ENCODE results near the gene LYZL6. TPM values are rescaled to one million over a fixed set of nuclear protein-coding genes. Genes with fewer than 3 reads are reported as not detected.

The LYZL6 gene, protein sequence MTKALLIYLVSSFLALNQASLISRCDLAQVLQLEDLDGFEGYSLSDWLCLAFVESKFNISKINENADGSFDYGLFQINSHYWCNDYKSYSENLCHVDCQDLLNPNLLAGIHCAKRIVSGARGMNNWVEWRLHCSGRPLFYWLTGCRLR
- polyA plus RNA-seq (ENCODE audit: insufficient read length): not detected

DNA sequence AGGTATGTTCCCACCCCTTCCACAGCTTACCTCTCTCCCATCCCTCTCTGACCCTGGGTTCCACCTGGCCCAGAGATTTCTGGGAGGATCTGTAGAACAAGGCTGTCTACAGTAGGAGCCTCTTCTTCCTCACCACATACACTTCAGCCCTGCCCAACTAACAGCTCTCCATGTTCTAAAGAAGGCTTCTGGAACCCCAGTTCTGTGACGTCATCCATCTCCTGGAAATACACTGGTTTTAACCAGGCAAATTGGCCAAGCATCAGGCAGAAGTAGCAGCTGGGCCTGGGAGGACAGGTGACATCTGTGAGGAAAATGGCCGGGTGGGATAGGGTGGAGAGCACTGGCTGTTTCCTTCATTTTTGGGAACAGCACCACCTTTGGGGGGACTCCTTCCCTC is at the start of gene LYZL6:
Gene LYZL6 (minus strand): TSS at position 177 of the 400 bp plus-strand sequence. CDS start 4,357 bp downstream, outside the sequence.
- DNase-seq (ENCODE audit: low read depth): no peak

- DNase-seq (ENCODE audit: low read depth): no peak
These were observed 47.6 kb upstream of the LYZL6 start for GRCh38 chr17:35991075-35991474.

DNA sequence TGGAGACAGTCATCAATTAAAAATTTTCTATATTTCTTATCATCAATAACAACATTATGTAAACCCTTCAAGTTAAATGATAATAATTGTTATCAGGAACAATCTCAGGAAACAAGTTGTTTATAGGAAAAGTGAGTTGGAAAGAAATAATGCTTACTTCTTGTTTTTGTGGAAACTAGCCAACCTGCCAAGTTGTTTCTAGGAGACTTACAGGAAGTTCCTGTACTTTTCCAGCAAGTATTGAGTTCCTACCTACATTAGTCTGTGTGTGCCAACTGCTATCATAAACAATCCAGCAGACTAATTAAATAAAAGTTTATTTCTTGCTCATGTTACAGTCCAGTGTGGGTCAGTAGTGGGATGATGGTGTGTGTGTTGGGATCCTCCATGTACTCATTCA is 44.7 kb upstream of the LYZL6 start:
- no peak for DNase-seq (ENCODE audit: low read depth)

DNA sequence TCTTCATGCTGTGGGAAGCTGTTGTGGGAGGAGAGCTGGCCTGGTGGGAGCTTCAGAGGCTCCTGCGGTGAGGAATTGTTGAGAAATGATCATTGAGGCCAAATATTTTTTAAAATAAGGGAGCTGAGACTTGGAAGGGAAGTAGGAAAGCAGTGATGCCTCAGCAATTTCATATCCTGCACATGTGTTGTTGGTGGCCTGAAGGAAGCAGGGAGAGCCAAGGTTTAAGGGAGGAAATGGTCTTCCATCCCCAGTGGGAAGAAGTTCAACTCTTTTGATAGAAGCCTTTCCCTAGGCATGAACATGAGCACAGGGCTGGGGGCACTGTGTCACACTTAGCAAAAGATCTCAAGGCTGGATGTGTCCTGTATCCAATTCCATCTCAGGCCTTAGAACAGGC is 43.1 kb upstream of the LYZL6 start, which contains the start of gene CCL14:
Gene CCL14 (minus strand): TSS at position 87 of the 400 bp plus-strand sequence. CDS start 80 bp downstream, at position 7.
- DNase-seq (ENCODE audit: low read depth): no peak

- DNase-seq (ENCODE audit: low read depth): no peak
These were observed 40.6 kb upstream of the LYZL6 start for GRCh38 chr17:35984140-35984539.

GRCh38 chr17:35982409-35983191 is 39.1 kb upstream of the LYZL6 start:
- DNase-seq (ENCODE audit: low read depth): no peak

- no peak for DNase-seq (ENCODE audit: low read depth)
These were observed 38.4 kb upstream of the LYZL6 start for GRCh38 chr17:35981908-35982330.

- DNase-seq (ENCODE audit: low read depth): no peak
These were observed 37.7 kb upstream of the LYZL6 start, which contains the start of gene CCL16 for GRCh38 chr17:35981246-35981645. Gene CCL16, minus strand, starts transcription at chr17:35981497. Its CDS starts 77 bp downstream, at chr17:35981420.

DNA sequence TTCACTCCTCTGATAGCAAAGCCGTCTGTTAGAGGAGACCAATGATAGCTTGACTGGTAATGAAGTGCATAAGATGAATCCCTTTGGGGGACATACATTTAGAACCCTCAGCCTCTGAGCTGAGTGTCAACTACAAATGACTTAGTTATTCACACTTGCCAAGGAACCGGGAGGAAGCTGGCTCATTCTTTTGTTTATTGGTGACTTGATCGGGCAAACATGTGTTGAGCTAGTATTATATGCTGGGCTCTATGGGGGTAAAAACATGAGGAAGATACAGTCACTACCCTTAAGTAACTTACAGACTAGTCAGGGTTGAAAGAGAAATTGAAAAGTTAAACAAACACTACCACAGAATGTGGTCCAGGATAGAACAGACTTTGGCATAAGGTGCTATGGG is 34.8 kb upstream of the LYZL6 start:
- no peak for DNase-seq (ENCODE audit: low read depth)

DNA sequence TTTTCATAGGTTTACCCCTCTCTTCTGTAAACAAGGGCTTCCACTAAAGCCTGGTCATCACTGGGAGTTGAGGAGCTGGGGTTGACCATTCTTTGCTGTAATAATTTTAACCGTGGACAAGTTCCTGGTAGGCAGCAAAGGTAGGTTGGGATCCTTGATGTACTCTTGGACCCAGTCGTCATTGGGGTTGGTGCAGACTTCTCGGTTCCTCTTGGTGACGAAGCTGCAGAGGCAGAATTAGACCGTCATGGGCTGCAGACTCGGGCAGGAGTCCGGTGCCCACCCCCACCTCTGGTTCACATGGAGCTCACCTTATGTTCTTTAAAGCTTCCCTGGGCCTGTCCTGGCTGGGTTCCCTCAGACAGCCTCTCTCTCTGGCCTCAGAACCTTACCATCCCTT is 34.0 kb upstream of the LYZL6 start:
- DNase-seq (ENCODE audit: low read depth): no peak

DNA sequence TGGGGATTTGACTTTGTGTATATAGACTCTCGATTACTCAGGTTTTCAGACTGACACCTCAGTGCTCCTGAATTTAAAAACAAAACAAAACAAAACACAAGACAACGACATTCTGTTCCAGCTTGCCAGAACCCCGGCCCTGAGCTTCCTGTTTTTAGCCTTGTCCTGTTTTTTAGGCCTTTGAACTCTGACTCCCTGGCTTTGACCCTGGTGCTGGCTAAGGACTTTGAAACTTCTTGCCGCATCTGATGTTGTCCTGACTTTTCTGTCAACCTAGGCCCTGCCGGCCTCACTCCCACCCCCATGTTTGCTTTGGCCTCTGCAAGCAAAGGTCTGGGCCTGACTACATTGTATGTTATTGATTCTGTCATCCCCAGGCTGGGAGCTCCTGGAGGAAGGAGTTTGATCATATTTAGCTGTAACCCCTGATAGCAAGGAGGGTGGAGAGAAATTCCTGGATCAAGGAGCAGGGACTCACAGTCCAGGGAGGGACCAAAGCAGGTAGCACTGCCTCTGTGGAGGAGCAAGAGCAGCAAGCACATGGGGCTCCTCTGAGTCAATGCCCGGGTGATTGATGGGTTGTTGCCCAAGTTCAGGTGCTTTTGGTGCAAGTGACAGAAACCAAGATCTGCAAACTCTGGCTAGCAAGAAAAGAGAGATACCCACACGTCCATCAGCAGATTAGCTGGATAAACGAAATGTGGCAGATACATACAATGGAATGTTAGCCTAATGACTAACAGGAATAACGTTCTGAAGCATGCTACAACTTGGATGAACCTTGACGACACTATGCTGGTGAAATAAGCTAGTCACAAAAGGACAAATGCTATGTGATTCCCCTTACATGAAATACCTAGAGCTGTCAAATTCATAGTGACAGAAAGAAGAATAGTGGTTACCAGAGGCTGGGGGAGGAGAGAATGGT is 30.1 kb upstream of the LYZL6 start:
- no peak for DNase-seq (ENCODE audit: low read depth)

GRCh38 chr17:35972945-35973332 is 29.4 kb upstream of the LYZL6 start:
- no peak for DNase-seq (ENCODE audit: low read depth)

GRCh38 chr17:35972535-35972934 is 29.0 kb upstream of the LYZL6 start:
- DNase-seq (ENCODE audit: low read depth): no peak

DNA sequence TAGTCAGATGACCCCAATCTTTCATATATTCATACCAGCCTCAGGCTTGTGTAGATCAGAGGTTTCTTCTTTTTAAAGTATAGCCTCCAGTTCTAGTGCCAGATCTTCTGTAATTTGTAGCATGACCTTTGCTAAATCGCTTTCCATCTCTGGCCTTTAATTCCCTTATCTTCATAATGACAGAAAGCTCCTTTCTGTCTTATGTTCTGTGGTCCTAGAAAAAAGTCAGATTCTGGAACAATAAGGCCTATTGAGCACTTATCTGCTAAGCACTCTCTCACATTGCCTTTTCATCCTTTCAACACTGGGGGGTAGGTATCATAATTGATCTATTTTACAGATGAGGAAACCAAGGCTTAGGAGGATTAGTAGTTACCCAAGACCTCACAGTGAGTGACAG is 28.6 kb upstream of the LYZL6 start:
- DNase-seq (ENCODE audit: low read depth): no peak

DNA sequence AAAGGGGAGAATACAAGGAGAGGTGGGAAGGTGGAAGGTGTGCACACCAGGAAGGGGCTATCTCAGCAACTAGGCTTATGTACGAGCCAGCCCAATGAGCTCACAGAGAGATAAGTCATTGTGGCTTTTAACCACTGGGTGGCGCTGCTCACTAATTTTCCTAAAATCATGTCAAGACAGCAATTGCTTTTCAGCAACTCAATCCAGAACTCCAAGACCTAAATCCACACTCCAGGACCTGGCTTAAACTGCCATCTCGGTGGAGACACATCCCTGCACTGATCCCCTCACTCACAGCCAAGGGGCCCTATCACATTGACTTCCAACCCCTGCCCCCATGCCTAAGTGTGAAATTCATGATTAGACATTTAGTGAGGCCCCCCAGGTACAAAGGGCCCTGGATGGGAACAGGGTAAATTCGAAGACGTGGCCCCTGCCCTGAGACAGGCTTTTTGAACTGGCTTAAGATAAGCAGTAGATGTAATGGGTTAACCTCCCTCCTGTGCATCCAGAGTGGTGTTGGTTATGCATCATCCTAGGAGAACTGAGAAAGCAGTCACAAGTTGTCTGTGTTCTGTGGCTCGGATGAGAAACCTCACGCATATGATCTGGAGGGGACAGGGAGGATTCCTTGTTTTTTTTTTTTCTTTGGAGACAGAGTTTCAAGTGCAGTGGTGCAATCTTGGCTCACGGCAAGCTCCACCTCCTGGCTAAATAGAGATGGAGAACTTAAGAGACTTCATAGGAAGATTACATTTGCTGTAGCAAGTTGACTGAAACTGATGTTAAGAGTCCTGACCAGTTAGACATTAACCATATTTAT is 26.3 kb upstream of the LYZL6 start:
- peak; percentile 56 for DNase-seq (ENCODE audit: low read depth)

GRCh38 chr17:35968520-35969054 is 25.1 kb upstream of the LYZL6 start:
- no peak for DNase-seq (ENCODE audit: low read depth)

DNA sequence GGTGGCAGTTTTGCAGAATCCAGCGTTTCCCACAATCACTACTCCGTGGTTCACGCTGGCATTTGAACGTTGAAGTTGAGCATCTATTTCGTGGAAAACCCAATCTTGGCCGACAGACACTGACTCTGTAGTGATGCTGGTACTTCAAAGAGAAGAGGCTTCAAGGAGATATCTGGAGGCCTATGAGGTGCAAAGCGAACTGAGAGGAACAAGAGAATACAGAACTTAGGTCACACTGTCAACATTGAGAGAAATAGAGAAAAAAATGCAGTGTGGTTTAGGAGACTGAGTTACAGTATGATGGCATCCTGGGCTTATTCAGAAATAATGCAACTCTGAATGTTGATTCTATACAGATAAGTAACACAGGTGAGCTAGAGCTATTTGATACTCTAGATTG is 21.8 kb upstream of the LYZL6 start:
- no peak for DNase-seq (ENCODE audit: low read depth)

- DNase-seq (ENCODE audit: low read depth): no peak
These were observed 20.1 kb upstream of the LYZL6 start for GRCh38 chr17:35963663-35964062.

- DNase-seq (ENCODE audit: low read depth): no peak
These were observed 10.2 kb upstream of the LYZL6 start for GRCh38 chr17:35953720-35954119.

DNA sequence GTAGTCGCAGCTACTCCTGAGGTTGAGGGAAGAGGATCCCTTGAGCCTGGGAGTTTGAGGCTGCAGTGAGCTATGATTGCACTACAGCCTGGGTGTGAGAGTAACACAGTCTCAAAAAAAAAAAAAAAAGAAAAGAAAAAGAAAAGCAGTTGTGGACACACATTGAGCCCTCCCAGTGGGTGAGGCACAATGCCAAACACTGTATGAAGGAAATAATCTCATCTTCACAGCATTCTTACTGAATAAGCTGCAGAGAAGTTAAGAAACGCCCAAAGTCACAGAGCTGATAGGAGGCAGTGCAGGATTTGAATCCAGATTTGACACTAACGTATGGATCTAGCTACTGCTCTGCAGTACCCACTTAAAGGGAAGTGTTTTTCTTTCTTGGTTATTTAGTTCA is 5.9 kb upstream of the LYZL6 start:
- DNase-seq (ENCODE audit: low read depth): no peak

DNA sequence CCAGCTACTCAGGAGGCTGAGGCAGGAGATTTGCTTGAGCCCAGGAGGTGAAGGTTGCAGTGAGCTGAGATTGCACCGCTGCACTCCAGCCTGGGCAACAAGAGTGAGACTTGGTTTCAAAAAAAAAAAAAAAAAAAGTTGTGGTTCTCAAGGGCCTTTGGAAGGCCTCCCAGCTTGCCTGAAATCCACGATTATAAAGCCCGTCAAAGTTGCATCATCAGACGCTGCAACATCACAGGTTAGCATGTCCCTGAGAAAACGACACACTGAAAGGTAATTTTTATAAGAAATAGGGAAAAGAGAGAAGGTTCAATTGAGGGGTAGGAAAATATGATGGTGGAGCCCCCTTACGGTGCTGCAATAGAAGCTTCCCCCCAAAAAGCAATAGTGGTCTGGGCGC is 4.6 kb upstream of the LYZL6 start:
- no peak for DNase-seq (ENCODE audit: low read depth)
